AG09309 (cell line): ENCODE data around the gene METTL5.

Source experiments
- DNase-seq: peaks from one replicate; pipeline ENCODE4 v3.0.0-alpha.2; 2010; ENCODE audit warnings: low read depth
- H3K4me3 ChIP-seq: 2 replicates; pipeline ENCODE4 v1.5.1; 2011; ENCODE audit warnings: mild to moderate bottlenecking, low read depth, low read length, moderate library complexity; ENCODE audit not compliant: control insufficient read depth
- TF ChIP-seq, protein P1 (sequence below): IDR thresholded peaks from 2 replicates; pipeline ENCODE4 v1.5.1; 2011; ENCODE audit warnings: mild to moderate bottlenecking, low read depth, low read length, inconsistent platforms; ENCODE audit not compliant: insufficient read depth, control insufficient read depth; ENCODE audit errors: missing control alignments

Gene METTL5

GRCh38 chr2:169808221-169808620 is 16.5 kb downstream of the METTL5 start:
- H3K4me3 ChIP-seq, result no peak overlapping the region

DNA sequence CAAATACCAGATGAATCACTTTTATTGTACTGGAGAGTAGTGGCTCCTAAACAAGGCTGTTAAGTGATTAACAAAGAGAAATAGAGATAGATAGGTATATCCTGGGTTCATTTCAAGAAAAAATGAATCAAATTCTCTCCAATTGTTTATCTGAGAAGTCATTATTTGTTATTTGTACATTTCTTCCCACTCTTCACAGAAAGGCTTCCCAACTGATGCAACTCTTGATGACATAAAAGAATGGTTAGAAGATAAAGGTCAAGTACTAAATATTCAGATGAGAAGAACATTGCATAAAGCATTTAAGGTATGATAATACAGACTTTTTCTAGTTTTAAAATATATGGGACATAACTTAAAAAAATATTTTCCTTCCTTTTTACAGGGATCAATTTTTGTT is 18.1 kb downstream of the METTL5 start:
- no peak for DNase-seq
- no peak overlapping the region for H3K4me3 ChIP-seq
- TF ChIP-seq, protein P1, sequence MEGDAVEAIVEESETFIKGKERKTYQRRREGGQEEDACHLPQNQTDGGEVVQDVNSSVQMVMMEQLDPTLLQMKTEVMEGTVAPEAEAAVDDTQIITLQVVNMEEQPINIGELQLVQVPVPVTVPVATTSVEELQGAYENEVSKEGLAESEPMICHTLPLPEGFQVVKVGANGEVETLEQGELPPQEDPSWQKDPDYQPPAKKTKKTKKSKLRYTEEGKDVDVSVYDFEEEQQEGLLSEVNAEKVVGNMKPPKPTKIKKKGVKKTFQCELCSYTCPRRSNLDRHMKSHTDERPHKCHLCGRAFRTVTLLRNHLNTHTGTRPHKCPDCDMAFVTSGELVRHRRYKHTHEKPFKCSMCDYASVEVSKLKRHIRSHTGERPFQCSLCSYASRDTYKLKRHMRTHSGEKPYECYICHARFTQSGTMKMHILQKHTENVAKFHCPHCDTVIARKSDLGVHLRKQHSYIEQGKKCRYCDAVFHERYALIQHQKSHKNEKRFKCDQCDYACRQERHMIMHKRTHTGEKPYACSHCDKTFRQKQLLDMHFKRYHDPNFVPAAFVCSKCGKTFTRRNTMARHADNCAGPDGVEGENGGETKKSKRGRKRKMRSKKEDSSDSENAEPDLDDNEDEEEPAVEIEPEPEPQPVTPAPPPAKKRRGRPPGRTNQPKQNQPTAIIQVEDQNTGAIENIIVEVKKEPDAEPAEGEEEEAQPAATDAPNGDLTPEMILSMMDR, result no peak

More at GRCh38 chr2:169808221-169808620, 16.5 kb downstream of the METTL5 start:
- no peak for DNase-seq
- TF ChIP-seq, protein P1, result no peak

- TF ChIP-seq, protein P1, result no peak
- H3K4me3 ChIP-seq, result no peak overlapping the region
- DNase-seq, result no peak
These were observed 21.2 kb downstream of the METTL5 start for GRCh38 chr2:169803480-169803879.

DNA sequence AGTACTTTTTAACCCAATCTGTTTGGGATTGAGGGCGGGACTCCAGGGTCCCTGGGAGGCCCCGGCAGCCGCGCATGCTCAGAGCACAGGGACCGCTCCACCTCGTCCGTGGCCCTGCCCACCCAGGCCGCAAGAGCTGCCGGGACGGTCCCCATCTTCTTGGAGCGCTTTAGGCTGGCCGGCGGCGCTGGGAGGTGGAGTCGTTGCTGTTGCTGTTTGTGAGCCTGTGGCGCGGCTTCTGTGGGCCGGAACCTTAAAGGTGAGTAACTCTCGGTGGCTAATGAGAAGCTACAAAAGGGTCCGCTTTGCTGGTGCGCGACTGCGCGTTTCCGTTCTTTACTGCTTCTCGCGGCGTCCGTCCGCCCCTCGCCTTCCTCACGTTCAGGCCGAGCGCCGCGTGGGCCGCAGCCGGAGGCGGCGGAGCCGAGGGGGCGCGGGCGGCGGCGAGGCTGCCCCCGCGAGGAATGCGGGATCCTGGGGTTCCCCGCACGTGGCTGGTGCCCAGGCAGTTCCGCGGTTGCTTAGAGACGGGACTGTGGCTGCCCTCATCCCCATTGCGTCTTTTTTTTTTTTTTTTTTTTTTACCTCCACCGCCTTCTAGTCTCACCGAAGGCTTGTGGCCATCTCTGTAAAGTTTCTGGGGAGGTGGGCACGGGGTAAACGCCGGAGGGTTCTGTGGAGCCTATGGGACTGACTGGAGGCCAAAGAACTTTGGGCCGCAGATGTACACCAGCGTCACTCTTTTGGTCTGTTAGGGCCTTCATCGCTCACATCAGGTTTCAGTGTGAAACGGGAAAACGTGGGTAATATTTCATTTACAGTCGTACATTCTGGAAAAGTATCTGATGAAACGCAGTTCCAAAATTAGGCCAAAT is 25.8 kb downstream of the METTL5 start, which contains the start of gene SSB:
TSS of gene SSB (plus strand) at position 154 of the 875 bp plus-strand sequence. CDS start 2,090 bp downstream, outside the sequence.
- DNase-seq, result peak; percentile 57
- TF ChIP-seq, protein P1, result no peak
- H3K4me3 ChIP-seq, result peak within 1 kb of the TSS; percentile 56

DNA sequence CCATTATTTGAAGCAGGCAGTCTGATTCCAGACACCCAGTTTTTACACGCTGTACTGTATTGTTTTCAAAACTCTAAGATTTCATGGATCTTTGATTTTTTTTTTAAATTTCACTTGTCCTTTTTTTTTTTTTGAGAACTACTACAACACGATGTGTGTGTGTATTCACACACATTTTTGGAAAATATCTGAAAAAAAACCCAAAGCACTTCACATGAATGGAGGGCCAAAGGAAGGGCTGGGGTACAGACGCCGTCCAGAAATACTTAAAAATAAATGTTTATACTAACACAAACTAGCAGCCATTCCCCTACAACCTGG is 26.3 kb downstream of the METTL5 start:
- DNase-seq, result no peak
- TF ChIP-seq, protein P1, result no peak
- H3K4me3 ChIP-seq, result peak overlapping the region; percentile 56

- TF ChIP-seq, protein P1, result no peak
- DNase-seq, result no peak
These were observed 27.1 kb downstream of the METTL5 start for GRCh38 chr2:169797601-169798000.

More at GRCh38 chr2:169797601-169798000, 27.1 kb downstream of the METTL5 start:
- no peak overlapping the region for H3K4me3 ChIP-seq
